Tibial artery (tissue), 4 donors: ENCODE data around the gene ITPR1.
A peak's percentile ranks its signal among the peaks of the same experiment; 100 is the strongest.

Source experiments
- DNase-seq, 2 donors: peaks; one replicate each; pipeline ENCODE4 v3.0.0-alpha.2; 2019
- H3K27ac ChIP-seq, 2 donors: fragments of 200-600 bp; sonication (generic) in 1 of 2; 1 replicate in 1 of 2; 2 replicates in 1 of 2; pipeline ENCODE4 v1.5.1; 2018 to 2019; ENCODE audit warnings: mild to moderate bottlenecking in 1 of 2
- H3K27me3 ChIP-seq, 2 donors: fragments of 200-600 bp; sonication (generic) in 1 of 2; one replicate each; pipeline versions ENCODE4 v1.5.1 to v1.6.0; 2016 to 2019
- H3K36me3 ChIP-seq, 3 donors: fragments of 200-600 bp; sonication (generic) in 2 of 3; one replicate each; pipeline ENCODE4 v1.5.1; 2016 to 2019; ENCODE audit warnings: mild to moderate bottlenecking in 2 of 3
- H3K4me1 ChIP-seq, 4 donors: fragments of 200-600 bp; sonication (generic) in 2 of 4; 1 replicate in 3 of 4; 2 replicates in 1 of 4; pipeline ENCODE4 v1.5.1; 2016 to 2019
- H3K4me3 ChIP-seq, 2 donors: fragments of 200-600 bp; sonication (generic) in 1 of 2; 1 replicate in 1 of 2; 2 replicates in 1 of 2; pipeline ENCODE4 v1.5.1; 2018 to 2019; ENCODE audit warnings: mild to moderate bottlenecking in 2 of 2
- H3K9me3 ChIP-seq, 3 donors: fragments of 200-600 bp; sonication (generic) in 1 of 3; one replicate each; pipeline ENCODE4 v1.5.1; 2016 to 2019
- intact Hi-C: fragments of 100-400 bp; cut with DNase I; formaldehyde crosslinking; loops from one replicate; pipeline ENCODE4 v1.15.0; 2023; ENCODE audit warnings: low total_unique reads
- TF ChIP-seq, protein P1 (sequence below), 2 experiments: fragments of 200-600 bp in 1 of 2; fragments of 450-650 bp in 1 of 2; IDR thresholded peaks; one replicate each; pipeline ENCODE4 v1.5.1; 2017 to 2019; ENCODE audit warnings: antibody characterized with exemption in 2 of 2, mild to moderate bottlenecking in 1 of 2, moderate library complexity in 1 of 2

ITPR1 gene

DNA sequence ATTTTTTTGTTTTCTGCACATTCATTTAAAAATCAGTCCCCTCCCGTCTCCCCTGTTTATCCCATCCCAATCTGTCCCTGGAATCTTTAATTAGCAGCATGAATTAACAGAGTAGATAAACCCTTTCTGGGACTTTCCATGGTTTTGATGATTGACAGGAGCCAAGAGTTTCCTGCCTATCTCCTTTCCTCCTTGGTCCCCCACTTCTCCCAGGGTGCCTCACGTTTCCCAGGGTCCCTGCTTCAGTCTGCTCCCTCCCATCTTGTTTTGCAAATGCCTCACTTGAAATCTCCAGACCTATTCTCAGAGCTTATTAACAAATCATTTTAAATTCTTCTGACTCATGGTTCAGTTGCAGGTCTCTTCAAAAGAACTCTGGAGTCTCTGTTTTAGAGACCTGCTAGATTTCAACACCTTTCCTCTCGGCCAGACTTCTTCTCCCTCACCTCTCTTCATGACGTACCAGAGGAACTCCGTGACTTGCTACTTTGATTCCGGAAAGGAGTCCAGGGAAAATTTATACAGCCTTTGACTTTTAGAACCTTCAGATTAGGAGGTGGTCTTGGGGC lies 238.5 kb downstream of the ITPR1 start:
- TF ChIP-seq, protein P1, sequence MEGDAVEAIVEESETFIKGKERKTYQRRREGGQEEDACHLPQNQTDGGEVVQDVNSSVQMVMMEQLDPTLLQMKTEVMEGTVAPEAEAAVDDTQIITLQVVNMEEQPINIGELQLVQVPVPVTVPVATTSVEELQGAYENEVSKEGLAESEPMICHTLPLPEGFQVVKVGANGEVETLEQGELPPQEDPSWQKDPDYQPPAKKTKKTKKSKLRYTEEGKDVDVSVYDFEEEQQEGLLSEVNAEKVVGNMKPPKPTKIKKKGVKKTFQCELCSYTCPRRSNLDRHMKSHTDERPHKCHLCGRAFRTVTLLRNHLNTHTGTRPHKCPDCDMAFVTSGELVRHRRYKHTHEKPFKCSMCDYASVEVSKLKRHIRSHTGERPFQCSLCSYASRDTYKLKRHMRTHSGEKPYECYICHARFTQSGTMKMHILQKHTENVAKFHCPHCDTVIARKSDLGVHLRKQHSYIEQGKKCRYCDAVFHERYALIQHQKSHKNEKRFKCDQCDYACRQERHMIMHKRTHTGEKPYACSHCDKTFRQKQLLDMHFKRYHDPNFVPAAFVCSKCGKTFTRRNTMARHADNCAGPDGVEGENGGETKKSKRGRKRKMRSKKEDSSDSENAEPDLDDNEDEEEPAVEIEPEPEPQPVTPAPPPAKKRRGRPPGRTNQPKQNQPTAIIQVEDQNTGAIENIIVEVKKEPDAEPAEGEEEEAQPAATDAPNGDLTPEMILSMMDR (IDR thresholded peaks at IDR 0.05) = no peak
- no peaks in the 10 kb centered on the region for H3K27me3 ChIP-seq
- peak overlapping the region; percentile 20 to 54 for H3K27ac ChIP-seq
- H3K4me1 ChIP-seq = peaks cover 0 to 16% (median 2%) of the 10 kb centered on the region in 4 donors
- peaks cover 31 to 39% (median 35%) of the 10 kb centered on the region in 3 donors for H3K36me3 ChIP-seq
- intact Hi-C loops = no loop called here
- no peaks in the 10 kb centered on the region for H3K9me3 ChIP-seq
- no peak overlapping the region for H3K4me3 ChIP-seq
- no peak for DNase-seq

DNA sequence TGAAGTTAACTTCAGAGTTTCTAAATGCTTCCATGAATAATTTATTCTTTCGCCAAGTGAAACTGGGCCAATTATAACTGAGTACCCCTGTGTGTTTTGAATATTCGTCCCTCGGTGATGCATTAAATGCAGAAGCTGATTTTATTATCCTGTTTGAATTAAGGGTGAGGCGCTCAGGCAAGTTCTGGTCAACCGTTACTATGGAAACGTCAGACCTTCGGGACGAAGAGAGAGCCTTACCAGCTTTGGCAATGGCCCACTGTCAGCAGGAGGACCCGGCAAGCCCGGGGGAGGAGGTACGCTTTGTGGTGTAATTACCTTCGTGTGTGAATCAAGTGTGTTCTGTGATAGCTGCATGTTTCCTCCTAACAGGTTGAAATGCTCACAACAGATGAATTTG lies 239.8 kb downstream of the ITPR1 start:
- Histone ChIP-seq H3K4me1 (peaks cover 0 to 16% (median 2%) of the 10 kb centered on the region in 4 donors), H3K27me3 (no peaks in the 10 kb centered on the region), H3K27ac (no peak overlapping the region), H3K9me3 (no peaks in the 10 kb centered on the region), H3K4me3 (no peak overlapping the region), H3K36me3 (peaks cover 25 to 40% (median 29%) of the 10 kb centered on the region in 3 donors)
- intact Hi-C loops = no loop called here
- TF ChIP-seq, protein P1 (IDR thresholded peaks at IDR 0.05) = no peak
- DNase-seq = no peak

DNA sequence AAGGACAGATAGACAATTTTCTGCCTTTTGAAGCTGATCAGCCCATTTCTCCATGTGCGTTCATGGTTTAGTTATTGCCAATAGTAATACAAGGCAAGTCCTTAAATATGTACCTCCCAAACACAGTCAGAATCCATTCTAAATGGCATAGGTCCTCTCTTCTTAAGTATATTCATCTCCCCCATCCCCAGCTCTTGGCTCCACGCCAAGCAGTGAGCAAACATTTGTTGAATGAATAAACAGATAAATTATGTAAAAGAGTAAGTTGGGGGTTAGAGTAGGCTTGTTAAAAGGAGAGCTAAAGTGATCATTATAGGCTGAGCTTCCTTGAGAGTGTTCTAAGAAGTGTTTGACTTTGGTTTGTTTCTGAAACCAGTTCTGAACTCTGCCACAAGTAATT lies 241.3 kb downstream of the ITPR1 start:
- no peak overlapping the region for H3K4me3 ChIP-seq
- no peak overlapping the region for H3K27ac ChIP-seq
- H3K27me3 ChIP-seq = no peaks in the 10 kb centered on the region
- peaks cover 0 to 16% (median 2%) of the 10 kb centered on the region in 4 donors for H3K4me1 ChIP-seq
- intact Hi-C loops = no loop called here
- peaks cover 32 to 36% (median 35%) of the 10 kb centered on the region in 3 donors for H3K36me3 ChIP-seq
- TF ChIP-seq, protein P1 (IDR thresholded peaks at IDR 0.05) = no peak
- DNase-seq = no peak
- H3K9me3 ChIP-seq = no peaks in the 10 kb centered on the region

DNA sequence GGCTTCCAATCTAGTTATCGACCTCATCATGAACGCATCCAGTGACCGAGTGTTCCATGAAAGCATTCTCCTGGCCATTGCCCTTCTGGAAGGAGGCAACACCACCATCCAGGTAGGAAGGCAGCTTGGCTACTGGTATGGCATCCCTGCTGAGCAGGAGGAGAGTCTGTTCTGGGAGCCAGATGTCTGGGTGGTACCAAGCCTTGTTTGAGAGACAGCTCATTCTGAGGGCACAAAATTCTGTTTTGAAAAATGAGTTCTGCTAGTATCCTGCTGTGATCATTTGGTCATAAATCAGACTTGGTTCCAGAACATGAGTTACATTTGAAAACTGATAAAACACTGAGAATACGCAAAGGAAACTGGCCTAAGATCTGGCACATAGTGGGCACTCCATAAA lies 242.1 kb downstream of the ITPR1 start:
- no peak overlapping the region for H3K4me3 ChIP-seq
- TF ChIP-seq, protein P1 (IDR thresholded peaks at IDR 0.05) = no peak
- no peak overlapping the region for H3K27ac ChIP-seq
- H3K36me3 ChIP-seq = peaks cover 32 to 36% (median 35%) of the 10 kb centered on the region in 3 donors
- no peak for DNase-seq
- H3K27me3 ChIP-seq = no peaks in the 10 kb centered on the region
- no peaks in the 10 kb centered on the region for H3K9me3 ChIP-seq
- peaks cover 0 to 14% (median 3%) of the 10 kb centered on the region in 4 donors for H3K4me1 ChIP-seq
- intact Hi-C loops = no loop called here

DNA sequence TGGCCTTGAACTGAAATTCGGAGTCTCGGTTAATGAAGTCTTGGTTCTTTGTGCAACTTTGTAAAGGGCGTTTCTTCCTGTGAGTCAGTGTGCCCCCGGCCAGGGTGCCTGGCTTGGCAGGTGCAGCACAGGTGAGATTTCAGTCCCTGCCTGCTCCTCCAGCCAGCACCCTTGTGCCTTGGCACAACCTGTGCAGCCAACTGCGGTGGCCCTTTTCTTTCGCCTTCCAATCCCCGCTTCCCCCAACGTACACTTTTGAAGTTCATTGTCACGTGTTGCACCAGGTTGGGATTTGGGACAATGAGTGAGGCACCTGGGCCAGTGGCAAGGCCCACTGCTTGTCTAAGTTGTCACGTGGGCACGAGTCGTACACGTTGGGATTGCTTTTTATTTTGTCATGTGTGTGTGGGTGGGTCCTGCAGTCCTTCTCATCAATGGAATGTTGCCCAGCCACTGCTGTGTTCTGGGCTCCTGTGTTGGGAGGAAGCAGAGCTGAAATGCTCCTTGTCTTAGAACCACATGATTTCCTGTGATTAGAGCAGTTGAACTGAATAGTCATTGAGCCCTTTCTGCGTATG lies 243.2 kb downstream of the ITPR1 start:
- TF ChIP-seq, protein P1 (IDR thresholded peaks at IDR 0.05) = no peak
- Histone ChIP-seq H3K9me3 (no peaks in the 10 kb centered on the region), H3K4me3 (no peak overlapping the region), H3K36me3 (peaks cover 32 to 36% (median 35%) of the 10 kb centered on the region in 3 donors), H3K27ac (no peak overlapping the region), H3K4me1 (peaks cover 0 to 17% (median 12%) of the 10 kb centered on the region in 4 donors), H3K27me3 (no peaks in the 10 kb centered on the region)
- intact Hi-C loops = no loop called here
- no peak for DNase-seq
